Measurements from ENCODE around the gene UGT1A8. TPM values are rescaled to one million over a fixed set of nuclear protein-coding genes. Genes with fewer than 3 reads are reported as not detected.

Gene UGT1A8
- total RNA-seq, 1 donor from 2014 or later: not detected

DNA sequence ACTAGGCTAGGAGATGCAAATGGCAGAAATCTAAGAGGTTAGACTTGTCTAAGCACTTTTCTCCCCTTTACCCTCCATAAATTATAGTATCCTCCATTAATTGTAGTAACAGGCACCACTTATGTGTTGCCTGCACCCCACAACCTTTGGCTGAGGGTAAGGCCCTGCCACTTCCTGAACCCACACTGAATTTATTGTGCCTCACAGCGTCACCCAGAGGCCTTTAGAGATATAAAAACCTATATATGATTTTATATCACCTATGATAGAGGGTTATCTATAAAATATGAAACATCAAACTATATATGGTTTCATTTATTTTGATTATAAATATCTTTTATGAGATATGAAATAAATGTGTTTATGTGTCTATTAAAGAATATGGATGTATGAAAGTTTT is 56.9 kb downstream of the UGT1A8 start:
- H3K27me3 Mint-ChIP-seq (ENCODE audit: unreplicated experiment): no peaks in the 10 kb centered on the region
- TF ChIP-seq, protein P1, sequence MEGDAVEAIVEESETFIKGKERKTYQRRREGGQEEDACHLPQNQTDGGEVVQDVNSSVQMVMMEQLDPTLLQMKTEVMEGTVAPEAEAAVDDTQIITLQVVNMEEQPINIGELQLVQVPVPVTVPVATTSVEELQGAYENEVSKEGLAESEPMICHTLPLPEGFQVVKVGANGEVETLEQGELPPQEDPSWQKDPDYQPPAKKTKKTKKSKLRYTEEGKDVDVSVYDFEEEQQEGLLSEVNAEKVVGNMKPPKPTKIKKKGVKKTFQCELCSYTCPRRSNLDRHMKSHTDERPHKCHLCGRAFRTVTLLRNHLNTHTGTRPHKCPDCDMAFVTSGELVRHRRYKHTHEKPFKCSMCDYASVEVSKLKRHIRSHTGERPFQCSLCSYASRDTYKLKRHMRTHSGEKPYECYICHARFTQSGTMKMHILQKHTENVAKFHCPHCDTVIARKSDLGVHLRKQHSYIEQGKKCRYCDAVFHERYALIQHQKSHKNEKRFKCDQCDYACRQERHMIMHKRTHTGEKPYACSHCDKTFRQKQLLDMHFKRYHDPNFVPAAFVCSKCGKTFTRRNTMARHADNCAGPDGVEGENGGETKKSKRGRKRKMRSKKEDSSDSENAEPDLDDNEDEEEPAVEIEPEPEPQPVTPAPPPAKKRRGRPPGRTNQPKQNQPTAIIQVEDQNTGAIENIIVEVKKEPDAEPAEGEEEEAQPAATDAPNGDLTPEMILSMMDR (IDR thresholded peaks at IDR 0.05; ENCODE audit: partially characterized antibody, unreplicated experiment): no peak
- no peaks in the 10 kb centered on the region for H3K9me3 Mint-ChIP-seq (ENCODE audit: unreplicated experiment)
- H3K4me3 Mint-ChIP-seq (ENCODE audit: unreplicated experiment): no peak overlapping the region
- DNase-seq: no peak
- H3K36me3 Mint-ChIP-seq (ENCODE audit: unreplicated experiment): no peaks in the 10 kb centered on the region
- H3K27ac Mint-ChIP-seq (ENCODE audit: unreplicated experiment): no peak overlapping the region
- peaks cover 9% of the 10 kb centered on the region for H3K4me1 Mint-ChIP-seq (ENCODE audit: low read depth, unreplicated experiment)

DNA sequence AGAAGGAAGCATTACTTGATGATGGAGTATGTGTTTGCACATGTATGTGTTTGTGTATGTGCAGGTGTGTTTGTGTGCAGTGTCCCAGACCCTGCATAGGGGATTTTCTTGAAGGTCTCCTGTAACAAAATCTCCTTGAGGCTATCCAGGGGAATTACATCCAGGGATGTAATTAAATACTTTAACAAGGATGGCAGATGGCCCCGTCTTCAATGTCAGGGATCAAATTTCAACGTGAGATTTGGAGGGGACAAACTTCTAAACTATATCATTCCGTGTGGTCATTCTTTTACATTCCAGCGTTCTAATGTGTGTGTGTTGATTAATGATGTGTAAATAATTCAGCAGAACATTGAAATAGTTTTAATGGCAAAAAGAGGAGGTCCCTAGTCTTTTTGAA is 57.6 kb downstream of the UGT1A8 start:
- no peak for DNase-seq
- H3K36me3 Mint-ChIP-seq (ENCODE audit: unreplicated experiment): no peaks in the 10 kb centered on the region
- H3K4me3 Mint-ChIP-seq (ENCODE audit: unreplicated experiment): no peak overlapping the region
- TF ChIP-seq, protein P1 (IDR thresholded peaks at IDR 0.05; ENCODE audit: partially characterized antibody, unreplicated experiment): peak; percentile 60
- H3K27ac Mint-ChIP-seq (ENCODE audit: unreplicated experiment): no peak overlapping the region
- peaks cover 9% of the 10 kb centered on the region for H3K4me1 Mint-ChIP-seq (ENCODE audit: low read depth, unreplicated experiment)
- no peaks in the 10 kb centered on the region for H3K9me3 Mint-ChIP-seq (ENCODE audit: unreplicated experiment)
- no peaks in the 10 kb centered on the region for H3K27me3 Mint-ChIP-seq (ENCODE audit: unreplicated experiment)

DNA sequence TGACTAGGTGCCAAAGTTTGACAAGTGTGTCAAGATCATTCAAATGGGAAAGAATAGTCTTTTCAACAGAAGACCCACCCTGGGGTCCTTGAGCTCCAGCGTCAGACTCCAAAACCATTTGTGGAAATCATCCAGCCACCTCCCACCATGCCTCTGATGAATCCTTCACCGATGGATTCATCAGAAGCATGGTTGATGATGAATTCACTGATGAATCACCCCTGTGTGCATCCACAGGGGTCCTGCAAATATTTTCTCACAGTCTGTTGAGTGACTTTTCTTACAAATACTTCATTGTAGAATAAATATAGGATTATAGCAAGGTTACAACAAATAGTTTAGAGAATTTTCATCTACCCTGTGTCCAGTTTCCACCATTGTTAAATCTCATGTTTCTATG is 58.6 kb downstream of the UGT1A8 start:
- H3K27me3 Mint-ChIP-seq (ENCODE audit: unreplicated experiment): no peaks in the 10 kb centered on the region
- no peak overlapping the region for H3K27ac Mint-ChIP-seq (ENCODE audit: unreplicated experiment)
- no peaks in the 10 kb centered on the region for H3K36me3 Mint-ChIP-seq (ENCODE audit: unreplicated experiment)
- H3K4me1 Mint-ChIP-seq (ENCODE audit: low read depth, unreplicated experiment): peaks cover 9% of the 10 kb centered on the region
- H3K9me3 Mint-ChIP-seq (ENCODE audit: unreplicated experiment): no peaks in the 10 kb centered on the region
- TF ChIP-seq, protein P1 (IDR thresholded peaks at IDR 0.05; ENCODE audit: partially characterized antibody, unreplicated experiment): no peak
- no peak overlapping the region for H3K4me3 Mint-ChIP-seq (ENCODE audit: unreplicated experiment)
- DNase-seq: no peak

DNA sequence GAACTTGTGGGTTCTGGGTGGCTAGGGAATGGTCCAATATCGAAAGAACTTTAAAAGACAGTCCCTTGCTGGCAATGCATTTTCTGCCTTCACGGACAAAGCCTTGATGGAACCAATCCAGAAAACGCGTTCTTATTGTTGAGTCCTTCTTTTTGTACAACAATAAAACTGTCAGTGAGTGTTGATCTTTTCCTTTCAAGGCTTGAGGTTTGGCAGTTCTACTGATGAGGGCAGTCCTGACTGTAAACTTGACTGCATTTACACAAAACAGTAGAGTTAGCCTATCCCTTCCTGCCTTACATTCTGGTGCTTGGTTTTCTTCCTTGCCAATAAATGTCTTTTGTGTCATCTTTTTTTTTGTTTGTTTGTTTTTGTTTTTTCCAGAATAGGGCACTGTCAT is 61.8 kb downstream of the UGT1A8 start:
- no peak for DNase-seq
- H3K27me3 Mint-ChIP-seq (ENCODE audit: unreplicated experiment): no peaks in the 10 kb centered on the region
- no peaks in the 10 kb centered on the region for H3K9me3 Mint-ChIP-seq (ENCODE audit: unreplicated experiment)
- H3K27ac Mint-ChIP-seq (ENCODE audit: unreplicated experiment): no peak overlapping the region
- no peak overlapping the region for H3K4me3 Mint-ChIP-seq (ENCODE audit: unreplicated experiment)
- TF ChIP-seq, protein P1 (IDR thresholded peaks at IDR 0.05; ENCODE audit: partially characterized antibody, unreplicated experiment): no peak
- no peaks in the 10 kb centered on the region for H3K36me3 Mint-ChIP-seq (ENCODE audit: unreplicated experiment)
- peaks cover 9% of the 10 kb centered on the region for H3K4me1 Mint-ChIP-seq (ENCODE audit: low read depth, unreplicated experiment)

DNA sequence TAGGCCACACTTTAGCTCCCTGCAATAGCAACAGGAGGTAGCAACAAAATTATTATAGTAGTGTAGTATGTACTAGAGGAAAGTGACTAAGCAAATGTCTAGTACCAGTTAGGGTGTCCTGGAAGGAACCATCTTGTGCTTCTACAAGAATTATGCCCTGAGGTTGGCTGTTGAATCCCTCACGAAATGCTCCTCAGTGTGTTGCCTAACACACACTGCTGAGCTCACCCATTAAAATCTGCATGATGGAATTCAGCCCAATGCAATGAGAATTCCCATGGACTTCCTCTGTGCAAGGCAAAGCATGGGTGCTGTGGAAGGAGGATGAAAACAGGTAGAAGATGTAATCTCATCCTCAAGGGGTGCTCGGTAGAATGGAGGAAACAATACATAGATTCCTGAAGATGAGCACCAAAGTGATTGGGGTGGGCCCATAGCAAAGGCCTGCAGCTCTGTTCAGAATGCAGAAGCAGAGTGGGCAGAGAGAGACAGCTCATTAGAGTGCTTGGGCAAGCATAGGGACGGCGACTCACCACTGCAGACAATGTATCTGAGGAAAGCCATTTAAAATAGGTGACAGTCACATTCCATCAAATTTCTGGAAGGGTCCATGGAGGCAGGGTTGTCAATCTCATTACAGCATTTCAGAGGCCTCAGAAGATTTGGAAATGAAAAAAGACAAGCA is 63.1 kb downstream of the UGT1A8 start:
- Mint-ChIP-seq H3K36me3 (ENCODE audit: unreplicated experiment) (no peaks in the 10 kb centered on the region), H3K4me1 (ENCODE audit: low read depth, unreplicated experiment) (no peaks in the 10 kb centered on the region), H3K4me3 (ENCODE audit: unreplicated experiment) (no peak overlapping the region), H3K9me3 (ENCODE audit: unreplicated experiment) (no peaks in the 10 kb centered on the region), H3K27ac (ENCODE audit: unreplicated experiment) (no peak overlapping the region), H3K27me3 (ENCODE audit: unreplicated experiment) (no peaks in the 10 kb centered on the region)
- TF ChIP-seq, protein P1 (IDR thresholded peaks at IDR 0.05; ENCODE audit: partially characterized antibody, unreplicated experiment): no peak
- DNase-seq: no peak

Data from glutamatergic neuron (in vitro differentiated cells).